ENCODE results near the gene EEF2K. TPM values are rescaled to one million over a fixed set of nuclear protein-coding genes. Genes with fewer than 3 reads are reported as not detected.

Gene EEF2K
- polyA plus RNA-seq, 1 experiment, result 9.6 TPM

- H3K27me3 ChIP-seq (ENCODE audit: control insufficient read depth, insufficient read depth, low read length), result no peaks in the 10 kb centered on the region
- no peak overlapping the region for H3K27ac ChIP-seq (ENCODE audit: low read depth, low read length)
- H3K4me3 ChIP-seq (ENCODE audit: low read depth, low read length), result no peak overlapping the region
- ChIA-PET POLR2A (no interaction called here), CTCF (interaction anchor here (1.8 kb wide), 1 partner anchor 9 kb away, joined by 10 read pairs; no protein-coding TSS in a partner anchor)
- no peak for DNase-seq (ENCODE audit: low read depth, low spot score)
- TF ChIP-seq, protein P1, sequence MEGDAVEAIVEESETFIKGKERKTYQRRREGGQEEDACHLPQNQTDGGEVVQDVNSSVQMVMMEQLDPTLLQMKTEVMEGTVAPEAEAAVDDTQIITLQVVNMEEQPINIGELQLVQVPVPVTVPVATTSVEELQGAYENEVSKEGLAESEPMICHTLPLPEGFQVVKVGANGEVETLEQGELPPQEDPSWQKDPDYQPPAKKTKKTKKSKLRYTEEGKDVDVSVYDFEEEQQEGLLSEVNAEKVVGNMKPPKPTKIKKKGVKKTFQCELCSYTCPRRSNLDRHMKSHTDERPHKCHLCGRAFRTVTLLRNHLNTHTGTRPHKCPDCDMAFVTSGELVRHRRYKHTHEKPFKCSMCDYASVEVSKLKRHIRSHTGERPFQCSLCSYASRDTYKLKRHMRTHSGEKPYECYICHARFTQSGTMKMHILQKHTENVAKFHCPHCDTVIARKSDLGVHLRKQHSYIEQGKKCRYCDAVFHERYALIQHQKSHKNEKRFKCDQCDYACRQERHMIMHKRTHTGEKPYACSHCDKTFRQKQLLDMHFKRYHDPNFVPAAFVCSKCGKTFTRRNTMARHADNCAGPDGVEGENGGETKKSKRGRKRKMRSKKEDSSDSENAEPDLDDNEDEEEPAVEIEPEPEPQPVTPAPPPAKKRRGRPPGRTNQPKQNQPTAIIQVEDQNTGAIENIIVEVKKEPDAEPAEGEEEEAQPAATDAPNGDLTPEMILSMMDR (IDR thresholded peaks at IDR 0.05; ENCODE audit: low read depth, low read length), result no peak
- no peaks in the 10 kb centered on the region; the same call in 1 of the 2 replicates for H3K9me3 ChIP-seq (ENCODE audit: control insufficient read depth, insufficient read depth, low read length)
Measured at GRCh38 chr16:22330326-22330725, 124.2 kb downstream of the EEF2K start.

GRCh38 chr16:22333457-22333994, 127.4 kb downstream of the EEF2K start:
- Histone ChIP-seq H3K4me3 (ENCODE audit: low read depth, low read length) (no peak overlapping the region), H3K27me3 (ENCODE audit: control insufficient read depth, insufficient read depth, low read length) (no peaks in the 10 kb centered on the region), H3K9me3 (ENCODE audit: control insufficient read depth, insufficient read depth, low read length) (no peaks in the 10 kb centered on the region), H3K27ac (ENCODE audit: low read depth, low read length) (no peak overlapping the region)
- TF ChIP-seq, protein P1 (IDR thresholded peaks at IDR 0.05; ENCODE audit: low read depth, low read length), result no peak
- ChIA-PET CTCF (no interaction called here), POLR2A (interaction anchor here (0.6 kb wide), 1 partner anchor 20 kb away, joined by 3 read pairs; no protein-coding TSS in a partner anchor)
- DNase-seq (ENCODE audit: low read depth, low spot score), result no peak

- DNase-seq (ENCODE audit: low read depth, low spot score), result no peak
- no peaks in the 10 kb centered on the region for H3K27me3 ChIP-seq (ENCODE audit: control insufficient read depth, insufficient read depth, low read length)
- no peak overlapping the region for H3K27ac ChIP-seq (ENCODE audit: low read depth, low read length)
- ChIA-PET CTCF (interaction anchor here (1.6 kb wide), 1 partner anchor 15 kb away, joined by 7 read pairs; no protein-coding TSS in a partner anchor), POLR2A (no interaction called here)
- TF ChIP-seq, protein P1 (IDR thresholded peaks at IDR 0.05; ENCODE audit: low read depth, low read length), result no peak
- no peak overlapping the region for H3K4me3 ChIP-seq (ENCODE audit: low read depth, low read length)
- H3K9me3 ChIP-seq (ENCODE audit: control insufficient read depth, insufficient read depth, low read length), result no peaks in the 10 kb centered on the region
Measured at GRCh38 chr16:22335668-22336246, 129.7 kb downstream of the EEF2K start.

GRCh38 chr16:22336581-22336980, 130.5 kb downstream of the EEF2K start:
- TF ChIP-seq, protein P1 (IDR thresholded peaks at IDR 0.05; ENCODE audit: low read depth, low read length), result no peak
- H3K9me3 ChIP-seq (ENCODE audit: control insufficient read depth, insufficient read depth, low read length), result peaks cover 5% of the 10 kb centered on the region
- DNase-seq (ENCODE audit: low read depth, low spot score), result no peak
- no peaks in the 10 kb centered on the region for H3K27me3 ChIP-seq (ENCODE audit: control insufficient read depth, insufficient read depth, low read length)
- POLR2A ChIA-PET, result no interaction called here
- H3K4me3 ChIP-seq (ENCODE audit: low read depth, low read length), result no peak overlapping the region
- CTCF ChIA-PET, result interaction anchor here (1.6 kb wide), 1 partner anchor 16 kb away, joined by 7 read pairs; no protein-coding TSS in a partner anchor
- H3K27ac ChIP-seq (ENCODE audit: low read depth, low read length), result no peak overlapping the region

DNA sequence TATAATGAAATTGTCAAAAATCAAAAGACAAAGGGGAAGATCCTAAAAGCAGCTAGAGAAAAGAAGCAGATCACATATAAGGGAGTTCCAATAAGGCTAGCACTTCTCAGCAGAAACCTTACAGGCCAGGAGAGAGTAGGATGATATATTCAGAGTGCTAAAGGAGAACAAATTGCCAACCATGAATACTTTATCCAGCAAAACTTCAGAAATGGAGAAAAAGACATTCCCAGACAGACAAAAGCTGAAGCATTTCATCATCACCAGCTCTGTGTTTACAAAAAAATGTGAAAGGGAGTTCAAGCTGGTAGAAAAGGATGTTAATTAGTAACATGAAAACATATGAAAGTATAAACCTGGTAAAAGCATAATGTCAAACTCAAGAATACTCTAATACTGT, 131.0 kb downstream of the EEF2K start:
- no peak for DNase-seq (ENCODE audit: low read depth, low spot score)
- TF ChIP-seq, protein P1 (IDR thresholded peaks at IDR 0.05; ENCODE audit: low read depth, low read length), result no peak
- H3K4me3 ChIP-seq (ENCODE audit: low read depth, low read length), result no peak overlapping the region
- POLR2A ChIA-PET, result no interaction called here
- no peak overlapping the region for H3K27ac ChIP-seq (ENCODE audit: low read depth, low read length)
- no peaks in the 10 kb centered on the region for H3K27me3 ChIP-seq (ENCODE audit: control insufficient read depth, insufficient read depth, low read length)
- CTCF ChIA-PET, result interaction anchor here (1.6 kb wide), 1 partner anchor 16 kb away, joined by 7 read pairs; no protein-coding TSS in a partner anchor
- peaks cover 8% of the 10 kb centered on the region for H3K9me3 ChIP-seq (ENCODE audit: control insufficient read depth, insufficient read depth, low read length)
